ENCODE data around the gene DNAH2.

The DNAH2 gene

GRCh38 chr17:7704601-7705268 lies 12.8 kb upstream of the DNAH2 start, which contains the start of gene EFNB3:
TSS of gene EFNB3 (plus strand) at chr17:7705202. CDS start at chr17:7705599, 397 bp downstream.
- no peak for DNase-seq

- DNase-seq, result no peak
Measured at GRCh38 chr17:7705269-7706255, 12.0 kb upstream of the DNAH2 start.

GRCh38 chr17:7706631-7707354 lies 10.8 kb upstream of the DNAH2 start:
- DNase-seq, result no peak

- DNase-seq, result no peak
Measured at GRCh38 chr17:7707446-7707845, 10.1 kb upstream of the DNAH2 start.

GRCh38 chr17:7707858-7708750 lies 9.4 kb upstream of the DNAH2 start:
- DNase-seq, result no peak

GRCh38 chr17:7709031-7709430 lies 8.5 kb upstream of the DNAH2 start:
- DNase-seq, result no peak

GRCh38 chr17:7710301-7710700 lies 7.2 kb upstream of the DNAH2 start:
- DNase-seq, result no peak

- no peak for DNase-seq
Measured at GRCh38 chr17:7711051-7711755, 6.3 kb upstream of the DNAH2 start.

GRCh38 chr17:7712111-7712771 lies 5.3 kb upstream of the DNAH2 start:
- no peak for DNase-seq

GRCh38 chr17:7713782-7714181 lies 3.8 kb upstream of the DNAH2 start:
- no peak for DNase-seq

GRCh38 chr17:7714721-7715594 lies 2.6 kb upstream of the DNAH2 start:
- DNase-seq, result no peak

- no peak for DNase-seq
Measured at GRCh38 chr17:7715936-7716886, 1.3 kb upstream of the DNAH2 start.

GRCh38 chr17:7717756-7718350 lies 309 bp downstream of the DNAH2 start:
- no peak for DNase-seq

GRCh38 chr17:7719661-7720060 lies 2.1 kb downstream of the DNAH2 start:
- no peak for DNase-seq

- DNase-seq, result no peak
Measured at GRCh38 chr17:7720125-7720524, 2.6 kb downstream of the DNAH2 start.

GRCh38 chr17:7721612-7722011 lies 4.1 kb downstream of the DNAH2 start:
- no peak for DNase-seq

- no peak for DNase-seq
Measured at GRCh38 chr17:7727886-7728285, 10.3 kb downstream of the DNAH2 start.

GRCh38 chr17:7729816-7730215 lies 12.3 kb downstream of the DNAH2 start:
- no peak for DNase-seq
